HG03175 (cell line): ENCODE results near the gene E2F1.
A peak's percentile ranks its signal among the peaks of the same experiment; 100 is the strongest.
"Not testable (repeated sequence)": the region's sequence is repeated elsewhere in the genome, so short reads cannot be mapped to it uniquely, and the experiment has no call there.

Experiments used
- ATAC-seq: cut with Tn5 transposase; IDR thresholded peaks from one replicate; pipeline ENCODE4 v1.9.1; 2021; ENCODE audit warnings: mild to moderate bottlenecking, moderate library complexity; ENCODE audit not compliant: unreplicated experiment

Gene E2F1

DNA sequence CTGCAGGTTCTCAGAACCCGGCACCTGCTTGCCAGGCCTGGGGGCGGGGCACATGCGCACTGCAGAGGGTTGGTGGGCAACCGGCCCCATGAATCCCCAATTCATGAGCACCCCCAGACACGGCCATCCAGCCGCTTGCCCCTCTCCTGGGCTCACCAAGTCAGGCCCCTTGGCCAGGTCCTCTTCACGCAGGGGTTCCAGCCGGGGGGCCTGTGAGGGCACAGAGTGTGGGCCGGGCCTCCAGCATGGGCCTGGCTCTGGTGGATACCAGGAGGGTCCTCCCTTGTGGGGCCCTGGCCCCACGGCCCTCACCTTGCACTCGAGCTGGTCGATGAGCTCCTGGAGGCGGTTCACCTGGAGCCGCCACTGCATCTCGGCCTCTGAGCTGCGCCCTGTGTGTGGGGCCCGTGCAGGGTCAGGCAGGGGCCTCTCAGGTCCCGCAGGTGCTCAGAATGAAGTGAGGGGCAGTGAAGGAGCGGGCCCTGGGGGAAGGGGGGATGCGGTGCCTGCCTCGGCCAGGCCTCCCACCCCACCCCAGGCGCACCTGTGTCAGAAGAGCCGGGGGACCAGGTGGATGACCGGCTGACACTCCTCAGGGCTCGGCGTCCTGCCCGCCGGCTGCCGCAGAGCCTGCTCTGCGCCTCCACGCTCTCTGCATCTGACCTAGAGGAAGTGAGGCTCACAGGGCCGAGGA, 26.7 kb downstream of the E2F1 start:
- no peak for ATAC-seq

DNA sequence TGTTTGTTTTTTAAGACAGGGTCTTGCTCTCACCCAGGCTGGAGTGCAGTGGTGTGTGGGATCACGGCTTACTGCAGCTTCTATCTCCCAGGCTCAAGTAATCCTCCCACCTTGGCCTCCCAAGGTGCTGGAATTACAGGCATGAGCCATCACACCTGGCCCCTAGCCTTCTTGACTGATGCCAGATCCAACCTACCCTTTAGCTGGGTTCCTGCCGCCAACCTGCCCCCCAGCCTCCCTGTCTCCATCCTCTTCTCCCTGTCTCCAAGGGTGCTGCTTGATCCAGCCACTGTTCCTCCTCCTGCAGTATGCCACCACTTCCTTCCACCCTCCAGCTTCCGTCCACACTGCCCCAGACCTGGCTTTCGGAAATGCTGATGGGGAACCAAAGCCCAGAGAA, 27.3 kb downstream of the E2F1 start:
- no peak for ATAC-seq

- no peak for ATAC-seq
Observed at GRCh38 chr20:33658510-33658909, 27.7 kb downstream of the E2F1 start.

DNA sequence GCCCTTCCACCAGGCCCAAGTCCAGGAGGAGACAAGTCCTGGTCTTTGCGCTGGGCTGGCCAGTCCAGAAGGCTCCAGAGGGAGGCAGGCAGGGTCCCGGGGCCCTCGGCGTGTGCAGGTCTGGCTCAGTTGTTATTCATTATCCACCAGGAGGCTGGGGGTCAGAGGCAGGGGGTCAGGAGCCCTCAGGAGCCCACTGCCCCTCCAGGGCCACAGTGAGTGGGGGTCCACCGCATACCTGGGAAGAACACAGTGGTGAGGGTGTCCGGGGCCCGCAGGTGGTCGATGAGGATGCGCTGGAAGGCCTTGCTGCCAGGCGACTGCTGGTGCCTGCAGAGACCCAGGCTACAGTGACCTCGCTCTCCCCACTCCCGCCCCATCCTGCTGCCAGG, 28.5 kb downstream of the E2F1 start:
- ATAC-seq: no peak

DNA sequence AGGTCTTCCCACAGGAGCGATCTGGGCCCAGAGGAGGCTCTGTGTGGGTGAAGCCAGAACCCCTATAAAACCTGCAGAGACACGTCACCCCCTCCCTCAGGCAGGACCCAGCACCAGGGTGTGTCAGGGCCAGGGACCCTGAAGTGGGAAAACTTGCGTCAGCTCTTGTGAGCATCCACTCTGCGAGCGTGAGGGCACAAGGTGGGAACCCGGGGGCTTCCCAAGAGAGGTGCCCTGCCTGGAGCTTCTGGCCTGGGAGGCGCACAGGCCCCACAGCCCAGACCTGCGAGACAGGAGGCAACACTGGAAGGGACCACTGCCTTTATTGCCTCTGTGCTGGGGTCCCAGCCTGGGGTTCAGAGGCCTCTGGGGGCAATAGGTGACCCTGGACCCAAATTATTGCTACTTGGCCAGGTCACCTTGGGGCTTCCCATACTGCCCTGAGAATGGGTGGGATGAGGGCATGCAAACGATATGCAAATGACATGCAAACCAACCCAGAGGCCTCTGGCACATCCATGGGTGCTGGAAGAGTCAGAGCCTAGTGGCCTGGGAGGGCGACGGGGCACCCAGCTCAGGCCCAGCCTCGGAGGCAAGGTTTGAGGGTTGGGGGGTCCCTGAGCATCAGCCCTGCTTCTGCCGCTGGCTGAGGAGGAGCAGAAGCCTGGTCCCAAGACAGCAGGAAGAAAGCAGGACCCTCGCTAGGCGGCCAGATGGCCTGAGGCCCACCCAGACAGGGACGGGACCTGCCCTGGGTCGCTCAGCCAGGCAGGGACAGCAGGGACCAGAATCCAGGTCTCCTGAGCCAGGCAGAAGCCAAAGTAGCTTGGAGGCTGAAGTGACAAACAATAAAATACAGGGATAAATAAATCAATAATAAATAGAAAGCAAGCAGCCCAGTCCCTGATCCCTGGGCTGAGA, 29.1 kb downstream of the E2F1 start:
- ATAC-seq: no peak

DNA sequence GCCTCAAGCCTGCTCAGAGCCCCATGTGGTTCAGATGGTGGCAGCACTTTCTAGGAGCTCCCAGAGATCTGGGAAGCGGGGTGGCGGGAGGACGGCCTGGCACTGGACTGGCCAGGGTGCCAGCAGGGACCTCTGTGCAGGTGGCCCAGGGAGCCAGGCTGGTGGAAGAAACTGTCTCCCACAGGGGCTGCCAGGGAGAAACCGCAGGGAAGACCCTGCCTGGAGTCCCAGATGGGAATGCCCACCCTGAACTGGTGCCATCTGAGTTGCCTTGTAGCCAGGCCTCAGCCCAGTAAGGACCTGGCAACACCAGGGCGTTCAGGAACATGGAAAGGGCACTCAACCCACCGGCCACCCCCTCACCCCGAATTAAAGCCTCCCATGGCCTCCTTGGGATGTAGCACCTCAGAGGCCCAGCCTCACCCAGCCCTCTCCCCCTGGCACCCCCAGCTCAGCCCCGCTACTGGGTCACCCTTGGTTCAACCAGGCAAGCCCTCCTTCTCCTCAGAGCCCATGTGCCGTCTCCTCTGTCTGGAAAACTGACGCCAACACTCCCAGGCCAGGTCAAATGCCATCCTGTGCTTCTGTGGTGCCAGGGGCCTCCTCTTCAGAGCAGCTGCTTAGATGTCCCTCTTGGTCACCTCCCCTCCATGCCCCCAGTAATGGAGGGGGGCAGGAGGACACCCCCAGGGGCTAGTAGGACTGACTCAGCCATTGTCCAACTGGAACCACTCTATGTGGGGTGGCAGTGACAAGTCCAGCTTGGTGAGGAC, 30.0 kb downstream of the E2F1 start:
- ATAC-seq: no peak

- ATAC-seq: no peak
Observed at GRCh38 chr20:33655164-33655563, 31.0 kb downstream of the E2F1 start.

GRCh38 chr20:33654680-33655161, 31.5 kb downstream of the E2F1 start:
- no peak for ATAC-seq

DNA sequence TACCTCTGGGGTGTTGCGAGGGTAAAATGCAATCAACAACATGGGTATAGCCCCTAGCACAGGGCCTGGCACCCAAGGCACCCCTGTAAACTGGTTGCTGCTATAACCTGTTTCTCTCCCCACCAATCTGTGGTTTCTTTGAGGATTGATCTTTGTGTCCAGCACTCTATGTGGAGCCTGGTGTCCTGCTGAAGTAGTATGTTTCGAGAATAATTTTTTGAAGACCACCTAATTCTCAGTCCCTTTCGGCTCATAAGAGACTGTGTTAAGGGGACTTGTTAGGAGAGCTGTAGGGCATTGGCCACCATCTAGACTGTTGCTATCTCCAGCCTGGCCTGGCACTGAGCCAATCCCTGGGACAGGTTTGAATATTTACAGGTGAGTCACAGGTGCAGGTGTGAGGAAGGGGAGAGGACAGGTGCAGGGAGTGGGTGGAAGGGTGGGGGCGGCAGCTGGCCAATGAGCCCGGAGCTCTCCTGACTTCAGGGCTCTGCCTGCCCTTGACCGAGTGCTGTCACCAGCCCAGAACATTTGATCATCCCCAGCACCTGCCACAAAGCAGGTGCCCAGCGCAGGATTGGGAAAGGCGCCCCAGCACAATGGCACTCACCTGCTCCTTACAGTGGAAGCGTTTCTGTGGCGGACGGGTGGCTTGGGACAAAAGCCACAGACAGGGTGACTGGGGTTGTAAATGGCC, 32.1 kb downstream of the E2F1 start:
- ATAC-seq: no peak

DNA sequence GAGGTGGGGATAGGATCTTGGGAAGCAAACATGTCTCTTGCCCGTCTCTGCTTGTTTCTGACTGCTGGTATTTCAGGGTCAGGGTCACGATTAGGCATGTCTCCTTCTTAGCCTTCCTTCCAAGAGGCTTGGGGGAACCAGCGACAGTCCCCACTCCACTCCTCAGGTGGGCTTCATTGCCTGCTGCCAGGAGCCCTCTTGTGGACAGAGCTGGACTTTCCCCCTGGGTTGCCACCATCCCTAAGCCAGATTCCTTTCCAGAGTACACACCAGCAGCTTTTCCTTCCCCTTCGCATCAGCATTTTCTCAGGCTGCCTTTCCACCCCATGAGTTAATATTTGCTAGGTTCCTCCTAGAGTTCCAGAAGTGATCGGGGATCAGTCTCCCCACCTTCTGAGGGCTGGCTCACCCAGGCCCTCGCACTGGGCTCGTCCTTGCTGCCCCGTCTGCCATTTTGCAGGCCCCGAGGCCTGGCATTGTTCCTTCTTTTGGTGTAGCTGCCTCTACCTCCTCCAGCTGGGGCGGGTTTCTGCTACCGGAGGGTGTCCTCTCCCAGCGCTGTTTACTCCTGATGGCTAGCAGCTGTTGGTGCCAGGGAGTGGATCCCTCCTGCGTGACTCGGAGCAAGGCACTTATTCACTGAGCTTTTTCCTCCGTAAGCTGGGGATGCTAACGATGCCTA, 32.8 kb downstream of the E2F1 start:
- no peak for ATAC-seq

DNA sequence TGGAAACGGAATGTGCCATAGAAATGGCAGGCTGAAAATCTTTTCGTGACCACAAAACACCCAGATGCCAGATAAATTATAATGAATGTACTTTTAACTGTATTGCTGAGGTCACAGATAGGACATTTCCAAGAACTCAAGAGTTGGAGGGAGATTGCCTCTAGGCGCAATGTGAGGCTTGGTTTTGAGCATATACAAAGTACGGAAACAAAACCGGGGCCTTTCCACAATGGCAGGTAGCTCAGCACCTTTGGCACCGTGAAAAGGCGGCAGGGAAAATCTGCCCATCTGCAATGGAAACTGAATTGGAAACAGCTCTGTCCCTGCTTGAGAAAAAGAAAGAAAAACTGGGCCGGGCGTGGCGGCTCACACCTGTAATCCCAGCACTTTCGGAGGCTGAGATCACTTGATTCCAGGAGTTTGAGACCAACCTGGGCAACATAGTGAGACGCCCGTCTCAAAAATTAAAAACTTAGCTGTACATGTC, 34.6 kb downstream of the E2F1 start:
- no peak for ATAC-seq

- no peak for ATAC-seq
Observed at GRCh38 chr20:33650753-33651561, 35.2 kb downstream of the E2F1 start.

DNA sequence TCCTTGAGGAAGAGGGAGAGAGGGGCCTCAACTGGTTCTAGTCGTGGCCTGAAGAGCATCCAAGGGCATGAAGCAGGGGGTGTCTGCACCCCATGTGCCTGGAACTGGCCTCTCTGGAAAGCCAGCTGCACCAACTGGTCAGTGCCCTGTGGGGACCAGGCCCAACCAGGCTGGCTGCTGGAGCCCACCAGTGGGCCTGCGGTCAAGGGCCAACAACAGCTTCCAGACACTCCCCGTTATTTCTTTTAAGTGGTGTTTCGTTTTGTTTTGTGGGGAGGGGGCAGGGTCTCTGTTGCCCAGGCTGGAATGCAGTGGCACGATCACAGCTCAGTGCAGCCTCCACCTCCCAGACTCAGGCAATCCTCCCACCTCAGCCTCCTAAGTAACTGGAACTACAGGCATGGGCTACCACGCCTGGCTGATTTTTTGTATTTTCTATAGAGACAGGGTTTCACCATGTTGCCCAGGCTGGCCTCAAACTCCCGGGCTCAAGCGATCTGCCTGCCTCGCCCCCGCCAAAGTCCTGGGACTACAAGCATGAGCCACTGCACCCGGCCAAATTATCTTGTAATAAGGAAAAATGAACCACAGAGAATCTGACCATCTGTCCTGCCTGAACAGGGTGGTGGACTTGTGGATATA, 36.0 kb downstream of the E2F1 start:
- ATAC-seq: no peak

DNA sequence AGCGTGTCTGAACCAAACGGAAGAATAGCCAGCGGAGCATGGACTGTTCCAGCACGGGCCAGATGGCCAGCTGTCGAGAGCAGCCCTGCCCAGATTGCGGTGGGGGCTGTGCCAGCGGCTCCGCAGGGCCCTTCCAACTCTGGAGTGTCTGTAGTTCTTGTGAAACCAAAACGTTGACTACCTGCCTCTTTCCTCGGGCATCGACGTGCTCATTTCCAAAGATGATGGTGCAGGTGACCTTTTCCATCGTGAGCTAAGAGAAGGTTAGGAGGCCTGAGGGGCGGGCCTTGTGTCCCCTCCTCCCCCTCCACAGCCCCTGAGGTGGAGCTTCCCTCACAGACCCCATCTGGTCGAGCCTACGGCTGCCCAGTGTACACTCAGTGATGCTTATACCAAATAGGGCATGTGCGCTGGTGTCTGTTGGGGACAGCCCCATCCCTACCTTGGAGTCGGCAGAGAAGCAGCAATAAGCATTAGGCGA, 36.9 kb downstream of the E2F1 start:
- no peak for ATAC-seq

- no peak for ATAC-seq
Observed at GRCh38 chr20:33648396-33649004, 37.7 kb downstream of the E2F1 start.

DNA sequence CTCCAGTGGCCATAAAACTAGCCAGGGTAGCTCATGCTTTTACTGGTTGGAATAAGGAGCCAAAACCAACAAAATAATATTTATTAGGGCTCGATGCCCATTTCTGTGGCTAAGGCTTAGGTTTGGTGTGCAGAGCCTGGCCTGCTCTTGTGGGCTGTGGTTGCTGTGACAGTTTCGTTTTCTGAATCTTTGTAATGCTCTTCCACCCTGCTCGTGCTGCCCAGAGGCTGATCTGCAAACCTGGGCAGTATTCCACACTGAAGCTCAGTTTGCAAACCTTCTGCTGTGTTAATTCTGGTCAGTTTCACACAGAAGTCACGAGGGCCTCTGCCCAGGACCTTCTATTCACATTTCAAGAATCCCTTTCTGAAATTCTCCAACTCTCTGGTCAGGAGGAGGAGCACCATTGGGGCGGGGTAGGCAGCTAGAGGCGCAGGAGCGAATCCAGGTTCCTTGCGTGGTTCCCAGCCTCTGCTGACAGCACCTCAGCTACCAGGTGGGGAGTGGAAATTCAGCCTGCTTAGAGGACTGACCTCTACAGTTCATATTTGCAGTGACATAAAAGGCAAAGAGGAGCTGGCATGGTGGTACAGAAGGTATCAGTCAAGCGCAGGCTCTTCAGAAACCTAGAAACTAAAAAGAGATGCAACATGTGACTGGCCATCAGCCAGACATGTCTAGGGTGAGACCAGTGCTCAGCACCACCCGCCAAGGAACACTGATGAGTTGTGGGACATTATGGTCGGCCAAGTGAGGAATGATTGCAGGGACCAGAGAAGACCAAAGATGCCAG, 38.4 kb downstream of the E2F1 start:
- peak; percentile 66 for ATAC-seq

DNA sequence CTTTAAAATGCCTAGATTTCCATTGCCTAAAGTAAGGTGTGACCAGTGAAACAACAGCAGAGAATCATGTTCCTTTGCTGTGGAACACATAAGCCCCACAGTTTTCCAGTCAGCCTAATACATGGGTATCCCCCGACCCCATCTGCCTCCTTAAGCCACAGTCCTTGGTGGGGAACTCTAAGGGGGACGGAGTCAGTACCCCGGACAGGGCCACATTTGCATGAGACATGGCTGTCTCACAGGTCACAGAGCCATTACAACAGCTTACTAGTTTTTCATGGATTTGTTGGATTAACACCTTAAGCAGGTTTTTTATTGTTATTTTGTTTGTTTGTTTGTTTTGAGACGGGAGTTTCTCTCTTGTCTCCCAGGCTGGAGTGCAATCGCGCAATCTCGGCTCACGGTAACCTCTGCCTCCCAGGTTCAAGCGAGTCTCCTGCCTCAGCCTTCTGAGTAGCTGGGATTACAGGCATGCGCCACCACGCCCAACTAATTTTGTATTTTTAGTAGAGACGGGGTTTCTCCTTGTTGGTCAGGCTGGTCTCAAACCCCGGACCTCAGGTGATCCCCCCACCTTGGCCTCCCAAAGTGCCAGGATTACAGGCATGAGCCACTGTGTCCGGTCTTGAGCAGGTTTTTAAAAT, 39.1 kb downstream of the E2F1 start:
- not testable (repeated sequence) for ATAC-seq
